GM18507 (cell line): ENCODE measurements around the gene HYCC2.
"Not testable (repeated sequence)": the region's sequence is repeated elsewhere in the genome, so short reads cannot be mapped to it uniquely, and the experiment has no call there.

Experiments
- DNase-seq: peaks from one replicate; pipeline ENCODE4 v3.0.0; 2011; ENCODE audit warnings: low read depth; ENCODE audit not compliant: insufficient read length; ENCODE audit errors: extremely low spot score
- FAIRE-seq: peaks from 2 replicates; lab custom pipeline; 2011; peaks lifted over from hg19 to GRCh38; lab: Jason Lieb, UNC

Gene HYCC2

GRCh38 chr2:201071479-201072200 lies at the start of gene HYCC2, which contains the start of gene NDUFB3:
HYCC2 (minus strand) TSS chr2:201071671; CDS start chr2:201024009, 47,662 bp downstream.
NDUFB3 (plus strand) TSS chr2:201072001; CDS start chr2:201078883, 6,882 bp downstream.
- DNase-seq: peak; percentile 86
- peak; percentile 99 for FAIRE-seq

DNA sequence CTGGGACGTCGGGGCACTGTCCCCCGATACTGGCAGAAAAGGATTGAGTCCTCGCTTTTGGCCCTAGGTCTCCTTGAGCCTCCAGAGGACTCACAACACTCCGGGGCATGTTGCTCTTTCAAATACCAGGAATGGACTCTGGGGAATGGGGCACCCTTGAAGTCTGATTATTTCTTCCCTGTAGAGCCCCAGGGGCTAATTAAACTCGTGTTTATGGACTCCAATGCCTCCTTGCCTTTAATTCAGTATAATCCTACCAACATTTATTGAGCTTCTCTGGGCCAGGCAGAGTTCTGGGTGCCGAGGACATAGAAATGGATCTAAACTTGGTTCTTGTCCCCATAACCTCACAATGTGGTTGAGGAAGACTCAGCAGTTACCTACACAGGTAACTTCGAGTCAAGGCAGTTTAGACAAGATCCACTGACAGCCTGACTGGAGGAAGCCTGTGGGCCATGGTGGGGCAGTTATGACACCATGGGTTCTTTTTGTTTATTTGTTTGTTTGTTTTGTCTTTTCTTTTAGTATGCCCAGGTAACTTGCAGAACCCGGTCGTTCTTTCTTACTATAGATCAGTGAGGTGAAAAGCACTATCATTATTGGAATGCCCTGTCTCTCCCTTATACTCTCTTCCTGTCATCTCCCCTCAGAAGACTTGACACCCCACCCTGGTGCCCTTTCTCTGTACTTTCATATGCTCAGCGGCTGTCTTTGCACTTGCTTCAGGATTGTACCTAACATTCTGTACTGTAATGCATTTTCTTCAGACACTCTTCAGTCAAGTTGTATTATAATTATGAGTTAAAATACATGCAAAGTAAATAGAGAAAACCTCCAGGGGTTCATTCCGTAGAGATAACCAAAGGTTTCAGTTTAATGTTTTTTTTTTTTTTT lies 47.7 kb upstream of the HYCC2 start:
- FAIRE-seq (no peak), DNase-seq (no peak)

DNA sequence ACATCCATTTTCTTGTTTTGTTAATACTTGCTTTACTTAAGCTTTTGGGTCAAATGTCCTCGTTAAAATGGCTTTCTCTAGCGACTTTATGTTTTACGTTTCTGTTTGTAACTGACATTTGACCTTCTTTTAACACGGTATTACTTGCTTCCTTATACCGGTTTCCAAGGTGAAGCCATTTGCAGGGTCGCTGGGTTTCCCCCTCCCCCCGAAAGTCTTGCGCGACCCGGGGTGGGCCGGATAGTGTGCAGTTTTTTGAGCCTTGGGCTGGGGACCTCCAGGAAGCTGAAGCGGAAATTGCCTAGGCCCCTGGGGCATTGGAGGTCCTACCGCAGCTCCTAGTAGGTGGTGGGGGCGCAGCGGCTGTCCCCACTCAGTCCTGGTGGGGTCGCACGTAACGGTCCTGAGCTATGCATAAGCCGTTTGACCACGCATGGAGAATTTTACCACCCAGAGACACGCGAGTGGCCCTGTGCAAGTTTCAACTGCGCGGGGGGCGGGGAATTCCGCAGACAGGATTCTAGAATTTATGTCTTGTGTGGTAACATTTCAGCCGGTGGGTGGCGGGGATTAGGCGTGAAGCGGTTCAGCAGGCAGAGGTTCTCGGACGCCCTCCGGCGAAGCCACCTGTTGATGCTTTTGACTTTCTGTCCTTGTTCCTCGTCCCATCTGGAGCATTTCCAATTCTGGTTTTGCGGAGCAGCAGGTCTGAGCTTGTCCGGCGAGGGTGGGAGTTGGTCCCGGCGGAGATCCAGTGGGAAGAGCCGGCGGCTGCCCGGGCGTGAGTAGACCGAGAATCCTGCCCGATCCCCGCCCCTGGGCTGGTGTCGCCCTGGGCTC lies 46.9 kb upstream of the HYCC2 start:
- FAIRE-seq (peak; percentile 90), DNase-seq (no peak)

- not testable (repeated sequence) for DNase-seq, FAIRE-seq
These were observed 46.2 kb upstream of the HYCC2 start for GRCh38 chr2:201117735-201118094.

DNA sequence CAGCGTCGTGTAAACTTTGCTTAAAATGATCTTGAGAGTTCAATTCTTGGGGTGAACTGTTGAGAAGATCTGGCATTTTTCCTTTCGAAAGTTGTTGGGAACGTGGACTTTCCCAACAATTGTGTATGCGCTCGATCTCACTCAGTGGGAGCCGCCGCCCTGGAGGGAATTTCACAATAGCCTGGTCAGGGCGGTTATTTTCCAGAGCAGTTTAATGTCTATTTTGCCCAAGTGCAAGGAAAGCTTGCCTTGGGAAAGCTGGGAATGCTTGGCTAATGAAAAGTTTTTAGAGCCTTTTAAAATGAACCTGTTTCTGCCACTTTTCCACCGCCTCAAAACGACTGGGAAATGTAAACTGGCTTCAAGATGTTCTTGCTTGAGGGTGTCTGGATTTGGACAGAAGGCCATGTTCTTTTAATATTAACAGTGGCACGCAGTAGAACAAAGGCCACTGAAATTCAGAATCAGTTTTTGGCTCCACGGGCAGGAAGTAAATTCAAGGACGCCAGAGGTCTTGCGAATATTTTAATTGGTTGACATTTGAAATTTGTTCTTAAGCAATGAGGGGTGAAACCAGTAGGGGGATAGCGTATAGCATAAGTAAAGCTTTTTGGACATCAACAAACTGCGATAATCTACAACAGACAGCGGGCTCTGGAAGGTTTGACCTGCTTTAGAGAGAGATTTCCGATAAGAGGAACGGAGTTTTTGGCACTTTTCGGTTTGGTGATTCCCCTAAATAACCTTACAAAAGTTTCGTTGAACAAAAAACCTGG lies 45.7 kb upstream of the HYCC2 start:
- no peak for DNase-seq
- peak; percentile 86 for FAIRE-seq

DNA sequence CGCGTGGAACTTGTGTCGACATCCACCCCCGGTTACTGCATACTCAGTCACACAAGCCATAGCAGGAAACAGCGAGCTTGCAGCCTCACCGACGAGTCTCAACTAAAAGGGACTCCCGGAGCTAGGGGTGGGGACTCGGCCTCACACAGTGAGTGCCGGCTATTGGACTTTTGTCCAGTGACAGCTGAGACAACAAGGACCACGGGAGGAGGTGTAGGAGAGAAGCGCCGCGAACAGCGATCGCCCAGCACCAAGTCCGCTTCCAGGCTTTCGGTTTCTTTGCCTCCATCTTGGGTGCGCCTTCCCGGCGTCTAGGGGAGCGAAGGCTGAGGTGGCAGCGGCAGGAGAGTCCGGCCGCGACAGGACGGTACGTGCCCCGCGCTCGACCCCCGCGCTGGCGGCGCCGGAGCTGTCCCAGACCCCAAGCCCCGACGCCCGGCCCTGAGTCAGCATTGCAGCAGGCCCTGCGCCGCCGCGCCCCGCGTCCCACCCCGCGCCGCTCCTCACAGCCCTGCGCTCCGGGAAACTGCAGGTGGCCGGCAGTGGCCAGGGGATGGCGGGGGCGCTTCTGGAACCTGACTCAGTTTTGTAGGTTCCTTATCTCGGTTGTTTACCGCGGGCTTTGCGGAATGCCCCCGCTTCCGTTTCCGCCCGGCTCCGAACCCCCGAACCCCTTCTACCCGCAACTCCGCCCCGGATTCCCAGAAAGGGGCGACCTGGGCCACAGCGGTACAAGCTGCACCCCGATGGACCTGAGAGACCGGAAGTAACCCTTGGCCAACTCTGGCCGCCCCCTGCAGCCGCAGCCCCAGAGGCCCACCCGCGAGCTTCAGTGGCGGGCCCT lies 44.9 kb upstream of the HYCC2 start, which contains the start of gene CFLAR:
TSS of gene CFLAR (plus strand) at position 50 of the 844 bp plus-strand sequence. CDS start 13,702 bp downstream, outside the sequence.
- DNase-seq: no peak
- peak; percentile 69 for FAIRE-seq

GRCh38 chr2:201114846-201115245 lies 43.4 kb upstream of the HYCC2 start:
- no peak for DNase-seq
- FAIRE-seq: no peak

DNA sequence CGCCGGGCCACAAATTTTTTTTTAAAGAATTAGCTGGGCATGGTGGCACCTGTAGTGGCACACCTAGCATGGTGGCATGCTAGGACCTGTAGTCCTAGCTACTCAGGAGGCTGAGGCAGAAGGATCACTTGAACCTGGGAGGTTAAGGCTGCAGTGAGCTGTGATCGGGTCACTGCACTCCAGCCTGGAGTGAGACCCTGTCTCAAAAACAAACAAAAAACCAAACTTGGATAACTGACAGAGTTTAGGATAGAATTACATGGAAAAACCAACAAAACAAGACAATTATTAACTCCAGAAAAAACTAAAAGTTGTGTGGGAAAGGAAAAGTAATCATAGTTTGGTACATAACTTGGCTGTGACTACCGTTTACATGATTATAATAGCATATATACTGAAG lies 42.9 kb upstream of the HYCC2 start:
- DNase-seq (no peak), FAIRE-seq (no peak)

GRCh38 chr2:201111096-201111495 lies 39.6 kb upstream of the HYCC2 start:
- FAIRE-seq (no peak), DNase-seq (no peak)

GRCh38 chr2:201110615-201111014 lies 39.1 kb upstream of the HYCC2 start:
- FAIRE-seq (no peak), DNase-seq (no peak)

DNA sequence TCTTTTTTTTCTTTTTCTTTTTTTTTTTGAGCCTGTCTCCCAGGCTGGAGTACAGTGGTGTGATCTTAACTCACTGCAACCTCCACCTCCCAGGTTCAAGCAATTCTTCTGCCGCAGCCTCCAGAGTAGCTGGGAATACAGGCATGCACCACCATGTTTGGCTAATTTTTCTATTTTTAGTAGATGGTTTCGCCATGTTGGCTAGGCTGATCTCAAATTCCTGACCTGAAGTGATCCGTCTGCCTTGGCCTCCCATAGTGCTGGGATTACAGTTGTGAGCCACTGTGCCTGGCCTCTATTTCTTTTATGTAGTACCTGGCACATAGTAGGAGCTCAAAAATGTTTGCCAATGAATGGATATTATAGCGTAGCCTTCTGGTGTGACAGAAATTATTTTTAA lies 37.7 kb upstream of the HYCC2 start:
- no peak for DNase-seq
- FAIRE-seq: no peak

GRCh38 chr2:201108341-201108740 lies 36.9 kb upstream of the HYCC2 start:
- FAIRE-seq: no peak
- no peak for DNase-seq

- DNase-seq (no peak), FAIRE-seq (no peak)
These were observed 36.2 kb upstream of the HYCC2 start for GRCh38 chr2:201107624-201108023.

DNA sequence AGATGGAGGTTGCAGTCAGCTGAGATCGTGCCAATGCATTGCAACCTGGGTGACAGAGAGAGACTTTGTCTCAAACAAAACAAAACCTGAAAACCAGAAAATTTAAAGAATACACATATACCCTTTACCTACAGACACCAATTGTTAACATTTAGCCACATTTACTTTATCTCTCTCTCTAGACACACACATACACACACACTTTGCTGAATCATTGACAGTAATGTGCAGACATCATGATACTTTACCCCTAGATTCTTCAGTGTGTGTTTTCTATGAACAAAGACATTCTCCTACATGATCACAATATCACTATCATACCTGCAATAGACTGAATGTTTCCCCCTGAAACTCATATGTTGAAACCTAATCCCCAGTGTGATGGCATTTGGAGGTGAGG lies 34.3 kb upstream of the HYCC2 start:
- FAIRE-seq (no peak), DNase-seq (no peak)

- FAIRE-seq: no peak
- DNase-seq: no peak
These were observed 29.0 kb upstream of the HYCC2 start for GRCh38 chr2:201100497-201100896.

- no peak for FAIRE-seq
- DNase-seq: no peak
These were observed 22.1 kb upstream of the HYCC2 start for GRCh38 chr2:201093573-201093972.

- DNase-seq (no peak), FAIRE-seq (no peak)
These were observed 19.1 kb upstream of the HYCC2 start for GRCh38 chr2:201090574-201090973.

DNA sequence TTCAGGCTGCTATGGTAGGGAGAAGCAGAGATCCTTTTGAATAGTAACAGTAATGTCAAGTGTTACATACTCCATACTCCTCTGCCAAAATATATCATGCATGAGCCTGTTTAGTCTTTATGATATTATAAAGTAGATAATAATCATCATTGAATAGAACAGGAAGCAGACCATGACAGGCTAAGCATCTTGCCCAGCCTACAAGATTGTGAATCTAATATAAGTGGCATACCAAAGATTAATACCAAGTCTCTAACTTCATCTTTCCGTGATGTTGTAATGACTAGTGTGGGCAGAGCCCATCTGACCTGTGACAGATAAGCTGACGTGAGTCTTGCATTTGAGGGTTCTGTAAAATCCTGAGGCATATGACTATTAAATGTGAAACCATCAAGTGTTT lies 13.4 kb upstream of the HYCC2 start:
- no peak for DNase-seq
- no peak for FAIRE-seq
